Activated T-helper 17 cell treated with anti-CD3 and anti-CD28 coated beads, Interleukin-2, amount 50 U/mL, for 72 hours (primary cell): ENCODE data around the gene MOK. TPM values are rescaled to one million over a fixed set of nuclear protein-coding genes. Genes with fewer than 3 reads are reported as not detected.
A peak's percentile ranks its signal among the peaks of the same experiment; 100 is the strongest.

Source experiments
- ATAC-seq: fragments of 150-1000 bp; cut with Tn5 transposase; replicated peaks from 2 replicates; pipeline ENCODE4 v1.10.0; 2021; ENCODE audit warnings: mild to moderate bottlenecking, moderate library complexity
- H3K27ac Mint-ChIP-seq: one replicate; pipeline ENCODE4 v1.8.0; 2022; ENCODE audit warnings: mixed read lengths
- H3K27me3 Mint-ChIP-seq: one replicate; pipeline ENCODE4 v1.8.0; 2022; ENCODE audit warnings: mixed read lengths
- H3K36me3 Mint-ChIP-seq: one replicate; pipeline ENCODE4 v1.8.0; 2022; ENCODE audit warnings: low read depth, mild to moderate bottlenecking, mixed read lengths
- H3K4me1 Mint-ChIP-seq: one replicate; pipeline ENCODE4 v1.8.0; 2022; ENCODE audit warnings: mixed read lengths
- H3K4me3 Mint-ChIP-seq: one replicate; pipeline ENCODE4 v1.8.0; 2022; ENCODE audit warnings: mild to moderate bottlenecking, mixed read lengths
- H3K9me3 Mint-ChIP-seq: one replicate; pipeline ENCODE4 v1.8.0; 2022; ENCODE audit warnings: mixed read lengths
- total RNA-seq, 2 donors: library from RNA; stranded (reverse); gene quantifications; one replicate each; pipeline ENCODE4 v1.2.3, GENCODE V29; 2022

MOK gene
- total RNA-seq, 2 donors from 2014 or later: 2.3 to 5.5 TPM

DNA sequence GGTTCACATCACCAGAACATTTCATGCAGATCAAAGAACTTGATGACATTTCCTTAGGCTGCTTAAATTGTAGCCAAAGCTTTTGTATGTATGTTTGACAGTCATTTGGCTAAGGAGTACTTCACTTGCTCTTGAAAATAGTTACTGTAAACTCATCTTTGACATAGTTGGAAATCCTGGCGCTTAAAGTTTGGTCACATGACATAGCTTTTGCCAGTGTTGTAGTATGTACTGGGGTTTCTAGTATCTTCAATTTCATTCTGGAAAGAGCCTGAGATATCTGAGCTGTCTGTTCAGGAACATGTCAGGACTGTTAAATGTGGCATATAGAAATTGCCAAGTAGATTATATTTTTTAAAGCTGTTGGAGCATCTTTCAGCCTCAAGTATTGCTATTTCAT lies 109.5 kb downstream of the MOK start:
- Mint-ChIP-seq H3K27ac (no peak overlapping the region), H3K36me3 (peaks cover 63% of the 10 kb centered on the region), H3K4me1 (peaks cover 41% of the 10 kb centered on the region), H3K9me3 (no peaks in the 10 kb centered on the region), H3K4me3 (no peak overlapping the region), H3K27me3 (no peaks in the 10 kb centered on the region)
- ATAC-seq: no peak

DNA sequence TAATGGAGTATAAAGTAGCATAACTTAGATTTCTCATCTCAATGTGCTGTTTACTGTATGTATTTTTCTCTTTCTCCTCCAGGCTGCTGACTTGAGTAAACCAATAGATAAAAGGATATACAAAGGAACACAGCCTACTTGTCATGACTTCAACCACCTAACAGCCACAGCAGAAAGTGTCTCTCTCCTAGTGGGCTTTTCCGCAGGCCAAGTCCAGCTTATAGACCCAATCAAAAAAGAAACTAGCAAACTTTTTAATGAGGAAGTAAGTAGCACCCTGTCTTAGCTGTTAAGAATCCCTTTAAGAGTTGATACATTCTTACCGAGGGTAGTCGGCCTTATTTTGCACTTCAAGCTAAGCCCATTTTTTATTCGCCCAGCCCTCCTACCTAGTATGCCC lies 110.1 kb downstream of the MOK start:
- Mint-ChIP-seq H3K36me3 (peaks cover 57% of the 10 kb centered on the region), H3K27ac (no peak overlapping the region), H3K27me3 (no peaks in the 10 kb centered on the region), H3K9me3 (no peaks in the 10 kb centered on the region), H3K4me3 (no peak overlapping the region), H3K4me1 (peaks cover 38% of the 10 kb centered on the region)
- ATAC-seq: no peak

DNA sequence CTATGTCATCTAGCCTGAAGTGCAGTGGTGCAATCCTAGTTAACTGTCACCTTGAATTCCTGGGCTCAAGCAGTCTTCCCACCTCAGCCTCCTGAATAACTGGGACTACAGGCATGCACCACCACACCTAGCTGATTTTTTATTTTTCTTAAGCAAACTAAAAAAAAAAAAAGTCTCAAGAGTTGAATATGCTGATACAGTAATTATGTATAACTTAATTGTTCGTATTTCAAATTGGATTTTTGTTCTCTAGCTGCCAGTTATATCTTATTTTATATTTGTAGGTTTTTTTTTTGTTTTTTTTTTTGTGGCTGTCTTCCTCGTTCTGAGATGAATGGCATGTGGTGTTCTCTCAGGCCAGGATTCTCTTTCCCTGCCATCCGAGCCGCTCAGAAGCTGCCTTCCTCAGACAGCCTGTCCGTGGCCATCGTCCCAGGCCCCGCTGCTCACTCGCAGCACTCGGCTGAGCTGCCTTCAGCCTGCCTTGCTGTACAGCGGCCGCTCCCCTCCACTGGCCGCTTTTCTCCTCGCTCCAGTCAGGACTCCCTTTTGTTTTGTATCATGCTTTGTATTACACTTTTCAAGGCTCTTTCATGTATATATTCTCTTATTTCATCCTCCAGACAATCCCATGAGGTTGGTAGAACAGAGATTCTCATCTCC lies 112.0 kb downstream of the MOK start:
- Mint-ChIP-seq H3K27ac (no peak overlapping the region), H3K4me1 (peaks cover 25% of the 10 kb centered on the region), H3K4me3 (no peak overlapping the region), H3K27me3 (no peaks in the 10 kb centered on the region), H3K36me3 (peaks cover 38% of the 10 kb centered on the region), H3K9me3 (no peaks in the 10 kb centered on the region)
- ATAC-seq: no peak

DNA sequence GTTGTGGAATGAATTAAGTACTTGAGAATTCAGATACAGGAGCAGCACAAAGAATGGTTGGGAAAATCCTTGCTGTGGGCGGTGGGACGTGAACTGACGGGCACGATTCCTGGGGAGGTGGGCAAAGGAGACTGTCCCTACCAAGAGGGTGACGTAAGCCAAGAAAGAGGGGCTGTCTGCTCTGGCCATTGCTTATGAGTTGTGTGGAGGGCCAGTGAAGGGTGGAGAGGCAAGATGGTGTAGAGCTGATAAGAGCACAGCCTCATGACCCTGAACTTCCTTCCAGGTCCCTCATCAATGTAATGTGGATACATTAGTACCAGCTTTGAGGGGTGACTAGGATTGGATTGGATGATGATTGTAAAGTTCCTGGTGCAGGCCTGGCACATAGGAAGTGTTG lies 115.1 kb downstream of the MOK start:
- Mint-ChIP-seq H3K27me3 (no peaks in the 10 kb centered on the region), H3K9me3 (no peaks in the 10 kb centered on the region), H3K4me3 (no peak overlapping the region), H3K4me1 (peaks cover 23% of the 10 kb centered on the region), H3K36me3 (peaks cover 7% of the 10 kb centered on the region), H3K27ac (peak overlapping the region; percentile 76)
- ATAC-seq: no peak

DNA sequence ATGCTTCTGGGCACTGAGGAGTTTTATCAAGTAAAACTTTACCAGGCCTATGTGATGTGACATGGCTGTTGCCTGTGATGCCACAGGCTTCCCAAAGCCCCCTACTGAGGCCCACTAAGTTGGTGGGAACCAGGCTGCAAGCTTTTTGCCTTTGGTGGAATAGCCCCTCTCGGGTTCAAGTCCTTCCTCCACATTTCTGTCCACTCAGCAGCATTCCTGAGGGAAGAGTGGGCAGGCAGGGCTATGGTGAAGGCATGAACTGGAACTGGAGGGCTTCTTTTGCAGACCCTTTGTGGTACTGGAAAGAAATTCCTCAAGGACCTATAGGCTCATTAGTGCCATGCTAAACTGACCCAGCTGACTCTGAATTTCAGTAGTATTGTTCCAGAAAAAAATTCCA lies 116.8 kb downstream of the MOK start:
- H3K27me3 Mint-ChIP-seq: no peaks in the 10 kb centered on the region
- no peak overlapping the region for H3K27ac Mint-ChIP-seq
- H3K36me3 Mint-ChIP-seq: no peaks in the 10 kb centered on the region
- ATAC-seq: no peak
- H3K4me1 Mint-ChIP-seq: peaks cover 40% of the 10 kb centered on the region
- H3K4me3 Mint-ChIP-seq: no peak overlapping the region
- no peaks in the 10 kb centered on the region for H3K9me3 Mint-ChIP-seq

DNA sequence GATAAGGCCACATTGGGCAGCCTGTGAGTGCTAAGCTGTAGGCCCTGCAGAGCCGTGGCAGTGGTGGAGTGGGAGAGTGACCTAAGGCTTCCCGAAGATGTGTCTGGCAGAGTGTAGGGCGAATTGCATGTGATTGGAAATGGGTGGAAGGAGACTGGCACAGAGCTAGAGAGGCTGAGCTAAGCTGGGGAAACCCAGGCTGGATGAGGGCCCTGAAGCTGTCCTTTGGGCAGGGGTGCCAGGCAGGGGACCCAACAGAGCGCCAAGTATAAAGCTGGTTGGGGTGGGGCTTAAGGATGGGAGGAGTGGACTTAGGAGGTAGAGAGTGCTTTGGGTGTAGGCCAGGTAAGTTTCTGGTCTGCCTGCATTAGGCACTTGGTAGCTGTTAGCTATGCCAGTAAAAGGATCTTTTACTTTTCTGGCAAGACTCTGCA lies 117.4 kb downstream of the MOK start:
- Mint-ChIP-seq H3K36me3 (no peaks in the 10 kb centered on the region), H3K27ac (peak overlapping the region; percentile 83), H3K9me3 (no peaks in the 10 kb centered on the region), H3K4me1 (peaks cover 44% of the 10 kb centered on the region), H3K27me3 (no peaks in the 10 kb centered on the region), H3K4me3 (no peak overlapping the region)
- no peak for ATAC-seq

DNA sequence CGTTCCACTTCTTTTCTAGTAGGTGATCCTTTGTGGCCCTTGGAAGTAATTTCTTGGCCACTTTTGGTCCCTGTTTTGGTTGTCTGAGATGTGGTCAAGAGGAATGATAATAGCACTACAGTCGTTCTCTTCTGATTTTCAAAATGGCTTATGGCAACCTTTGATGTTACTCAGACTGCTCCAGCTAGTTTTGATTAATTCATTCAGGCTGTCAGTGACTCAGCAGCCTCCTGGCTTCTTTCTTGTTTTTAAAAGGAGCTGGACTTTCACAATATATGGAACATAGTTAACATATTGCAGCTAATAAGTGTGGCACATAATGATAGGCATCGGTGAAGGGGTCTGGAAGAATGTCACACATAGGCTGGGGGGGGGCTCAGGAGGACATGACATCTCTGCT lies 117.9 kb downstream of the MOK start:
- Mint-ChIP-seq H3K27me3 (no peaks in the 10 kb centered on the region), H3K36me3 (no peaks in the 10 kb centered on the region), H3K4me3 (peak overlapping the region; percentile 17), H3K9me3 (no peaks in the 10 kb centered on the region), H3K27ac (peak overlapping the region; percentile 83), H3K4me1 (peaks cover 44% of the 10 kb centered on the region)
- peak; percentile 22 for ATAC-seq

DNA sequence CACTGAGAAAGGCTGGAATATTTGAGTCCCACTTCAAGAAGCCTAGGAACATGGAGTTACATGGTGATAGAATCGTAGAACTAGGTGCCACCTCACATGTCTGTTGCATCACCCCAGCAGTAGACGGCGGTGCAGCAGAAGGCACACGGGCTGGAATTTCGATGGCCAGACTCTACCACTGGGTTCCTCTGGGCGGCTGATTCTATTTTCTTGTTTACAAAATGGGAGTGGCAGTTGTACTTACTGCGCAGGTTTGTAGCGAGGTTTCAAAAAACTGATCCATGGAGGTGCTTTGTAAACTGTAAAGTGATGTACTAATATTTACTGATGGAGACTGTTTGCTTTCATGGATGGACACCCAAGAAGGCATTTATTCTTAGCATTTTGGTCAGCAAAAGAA lies 119.6 kb downstream of the MOK start:
- ATAC-seq: no peak
- no peaks in the 10 kb centered on the region for H3K9me3 Mint-ChIP-seq
- H3K27me3 Mint-ChIP-seq: no peaks in the 10 kb centered on the region
- no peaks in the 10 kb centered on the region for H3K36me3 Mint-ChIP-seq
- peaks cover 50% of the 10 kb centered on the region for H3K4me1 Mint-ChIP-seq
- peak overlapping the region; percentile 87 for H3K27ac Mint-ChIP-seq
- no peak overlapping the region for H3K4me3 Mint-ChIP-seq

DNA sequence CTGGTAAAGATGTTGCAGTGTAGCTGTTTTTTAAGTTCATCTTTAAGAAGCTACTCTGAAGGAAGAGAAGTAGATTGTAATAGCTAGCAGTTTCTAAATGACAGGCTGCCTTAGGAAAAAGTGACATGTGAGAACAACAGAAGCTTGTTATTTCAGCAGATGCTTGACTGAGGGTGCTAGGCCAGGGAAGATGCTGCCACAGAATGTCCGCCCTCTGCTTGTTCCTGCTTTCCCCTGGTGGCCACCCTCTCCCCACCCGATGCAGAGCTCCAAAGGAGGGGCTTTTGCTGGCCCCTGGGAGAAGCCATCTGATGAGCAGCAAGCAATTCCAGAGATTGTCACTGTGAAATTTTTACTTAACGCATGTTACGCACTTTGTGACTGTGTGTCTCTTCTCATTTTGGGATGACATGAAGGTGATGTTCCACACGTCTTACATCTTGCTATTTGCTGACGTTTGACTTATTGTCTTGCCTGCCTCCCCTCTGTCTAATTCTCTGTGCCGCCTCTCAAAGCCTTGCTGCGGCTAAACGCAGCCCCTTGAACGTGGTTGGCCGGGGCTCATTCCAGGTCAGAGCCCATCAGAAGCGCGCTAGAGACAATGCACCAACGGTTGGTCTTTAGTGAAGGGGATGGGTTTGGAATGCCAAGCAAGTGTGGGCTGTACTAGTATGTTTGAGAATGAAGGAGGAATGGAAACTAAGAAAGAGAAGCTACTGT lies 120.5 kb downstream of the MOK start:
- Mint-ChIP-seq H3K27me3 (no peaks in the 10 kb centered on the region), H3K9me3 (no peaks in the 10 kb centered on the region), H3K36me3 (no peaks in the 10 kb centered on the region), H3K4me3 (peak overlapping the region; percentile 72), H3K27ac (peak overlapping the region; percentile 87), H3K4me1 (peaks cover 48% of the 10 kb centered on the region)
- peak; percentile 78 for ATAC-seq

DNA sequence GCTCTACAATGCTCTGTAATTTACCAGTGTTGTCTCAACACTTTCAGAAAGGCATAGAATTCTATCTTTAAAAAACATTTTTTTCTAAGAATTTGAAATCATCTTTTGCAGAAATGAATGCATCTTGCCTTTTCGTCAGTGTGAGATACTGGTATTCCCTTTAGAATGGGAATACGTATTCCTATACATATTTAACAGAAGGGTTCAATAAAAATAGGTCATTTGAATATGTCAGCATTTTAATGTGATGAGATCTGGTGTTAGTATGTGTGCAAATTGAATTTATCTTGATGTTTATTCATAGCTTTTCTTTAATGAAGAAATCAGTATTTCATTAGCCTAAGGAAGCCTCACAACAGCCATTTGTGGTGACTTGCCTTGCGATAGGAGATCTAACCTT lies 121.1 kb downstream of the MOK start:
- Mint-ChIP-seq H3K4me3 (peak overlapping the region; percentile 72), H3K27ac (peak overlapping the region; percentile 87), H3K9me3 (no peaks in the 10 kb centered on the region), H3K4me1 (peaks cover 48% of the 10 kb centered on the region), H3K36me3 (peaks cover under 1% of the 10 kb centered on the region), H3K27me3 (no peaks in the 10 kb centered on the region)
- ATAC-seq: no peak

DNA sequence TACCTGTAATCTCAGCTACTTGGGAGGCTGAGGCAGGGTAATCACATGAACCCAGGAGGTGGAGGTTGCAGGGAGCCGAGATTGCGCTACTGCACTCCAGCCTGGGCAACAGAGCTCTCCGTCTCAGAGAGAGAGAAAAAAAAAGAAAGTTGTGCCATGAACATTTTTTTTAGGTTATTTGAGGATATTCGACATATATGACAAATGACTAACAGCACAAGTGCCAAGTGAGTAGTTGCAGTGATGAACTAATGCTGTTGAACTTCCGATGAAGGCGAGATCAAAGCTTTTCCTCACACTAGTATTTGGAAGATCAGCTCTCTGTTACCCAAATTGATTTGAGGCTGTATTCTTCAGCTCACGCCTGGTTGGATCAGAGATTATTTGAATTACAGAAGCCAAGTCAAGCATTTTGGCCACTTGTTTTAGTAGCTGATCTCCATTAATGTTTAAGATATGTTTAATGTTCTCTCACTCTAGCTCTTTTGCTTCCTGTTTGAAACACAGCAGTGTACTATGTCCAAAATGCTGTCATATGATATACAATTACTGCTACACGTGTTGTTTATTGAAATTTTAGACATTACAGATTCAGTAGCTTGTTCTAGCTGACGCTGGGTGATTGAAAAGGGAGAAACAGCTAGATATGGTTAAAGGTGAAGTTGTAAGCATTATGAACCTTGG lies 121.9 kb downstream of the MOK start:
- H3K27me3 Mint-ChIP-seq: no peaks in the 10 kb centered on the region
- peak overlapping the region; percentile 87 for H3K27ac Mint-ChIP-seq
- H3K9me3 Mint-ChIP-seq: no peaks in the 10 kb centered on the region
- ATAC-seq: no peak
- peak overlapping the region; percentile 72 for H3K4me3 Mint-ChIP-seq
- peaks cover 7% of the 10 kb centered on the region for H3K36me3 Mint-ChIP-seq
- H3K4me1 Mint-ChIP-seq: peaks cover 54% of the 10 kb centered on the region

DNA sequence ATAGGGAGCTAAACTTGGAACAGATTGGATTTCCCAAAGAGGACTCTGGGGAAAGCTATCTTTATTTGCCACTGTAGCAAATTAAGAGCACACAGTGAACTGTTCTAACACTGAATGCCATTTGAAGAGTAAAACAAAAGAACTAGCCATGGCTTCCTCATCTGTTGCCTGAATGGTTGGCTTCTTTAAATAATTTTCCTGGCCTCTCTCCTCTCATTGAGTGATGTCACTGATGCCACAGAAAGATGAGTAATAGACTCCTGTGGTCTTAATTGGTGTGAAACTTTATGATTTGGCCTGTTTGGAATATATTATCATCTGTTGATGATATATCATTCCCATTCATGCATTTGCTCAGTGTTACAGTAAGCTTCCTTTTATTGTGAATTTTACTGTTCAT lies 122.8 kb downstream of the MOK start:
- Mint-ChIP-seq H3K9me3 (no peaks in the 10 kb centered on the region), H3K4me3 (peak overlapping the region; percentile 72), H3K36me3 (peaks cover 7% of the 10 kb centered on the region), H3K27me3 (no peaks in the 10 kb centered on the region), H3K4me1 (peaks cover 56% of the 10 kb centered on the region), H3K27ac (peak overlapping the region; percentile 87)
- peak; percentile 89 for ATAC-seq

DNA sequence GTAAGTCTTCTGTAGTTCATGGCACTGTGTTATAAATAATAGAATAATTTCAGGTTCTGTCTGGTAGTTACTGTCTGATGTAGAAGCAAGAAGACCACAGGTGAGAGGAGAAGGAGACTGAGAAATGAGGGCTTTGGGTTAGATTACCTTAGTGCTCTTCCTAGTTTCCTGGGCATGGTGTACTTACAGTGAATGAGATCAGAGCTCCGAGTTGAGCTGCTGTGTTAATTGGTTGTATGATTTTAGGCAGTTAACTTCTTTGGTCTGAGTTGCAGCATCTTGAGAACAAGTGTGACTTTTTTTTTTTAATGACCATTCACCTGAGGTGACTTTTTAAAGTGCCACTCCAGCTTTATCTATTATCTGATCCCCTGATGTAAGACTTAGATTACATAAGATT lies 123.8 kb downstream of the MOK start:
- no peak for ATAC-seq
- H3K36me3 Mint-ChIP-seq: peaks cover 7% of the 10 kb centered on the region
- peaks cover 58% of the 10 kb centered on the region for H3K4me1 Mint-ChIP-seq
- H3K27me3 Mint-ChIP-seq: no peaks in the 10 kb centered on the region
- peak overlapping the region; percentile 90 for H3K27ac Mint-ChIP-seq
- no peaks in the 10 kb centered on the region for H3K9me3 Mint-ChIP-seq
- peak overlapping the region; percentile 51 for H3K4me3 Mint-ChIP-seq

DNA sequence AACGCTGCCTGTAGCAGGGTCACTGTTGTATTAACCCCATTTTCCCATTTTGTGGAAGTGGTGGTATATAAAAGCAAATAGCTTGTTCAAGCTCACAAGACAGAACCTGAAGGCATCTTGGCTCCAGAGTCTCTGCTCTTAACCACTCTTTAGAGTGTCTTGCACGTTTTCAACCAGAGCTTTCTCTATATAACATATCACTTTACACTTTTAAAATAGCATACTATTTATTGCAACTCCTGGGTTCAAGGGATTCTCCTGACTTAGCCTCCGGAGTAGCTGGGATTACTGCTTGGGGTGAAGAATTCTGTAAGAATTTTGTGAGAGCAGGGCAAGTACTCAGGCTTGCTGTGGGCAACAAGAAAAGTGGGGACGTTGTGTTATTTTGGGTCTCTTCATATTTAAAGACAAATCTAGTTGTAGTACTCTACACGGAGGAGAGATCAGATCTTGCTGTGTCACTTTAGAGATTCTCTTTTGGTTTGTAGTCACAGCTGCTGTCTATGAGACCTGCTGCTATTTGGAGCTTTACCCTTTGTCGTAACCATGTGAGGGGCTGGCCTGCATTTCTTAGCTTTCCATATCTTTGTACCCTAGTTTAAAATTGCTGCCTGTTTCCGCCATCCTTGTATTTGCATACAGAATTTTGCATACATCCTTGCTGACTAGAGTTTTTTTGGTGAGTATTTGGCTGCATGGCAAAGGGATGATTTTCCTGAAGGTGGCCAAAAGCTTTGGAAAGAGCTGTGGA lies 124.5 kb downstream of the MOK start:
- Mint-ChIP-seq H3K4me3 (peak overlapping the region; percentile 51), H3K27ac (peak overlapping the region; percentile 90), H3K27me3 (no peaks in the 10 kb centered on the region), H3K9me3 (no peaks in the 10 kb centered on the region), H3K4me1 (peaks cover 63% of the 10 kb centered on the region), H3K36me3 (peaks cover 9% of the 10 kb centered on the region)
- ATAC-seq: no peak
